IMR-90 (cell line): Measurements from ENCODE around the gene CNDP2. TPM values are rescaled to one million over a fixed set of nuclear protein-coding genes. Genes with fewer than 3 reads are reported as not detected.

Source experiments
- ATAC-seq: fragments of 200-7000 bp; cut with Tn5 transposase; 2 replicates; pipeline ENCODE4 v1.9.1; 2020; ENCODE audit warnings: low read depth, mild to moderate bottlenecking, moderate library complexity
- BruUV-seq: library from RNA; stranded (reverse); fragments of 400-500 nt; replicated peaks from 2 replicates; lab custom pipeline; 2021; lab: Mats Ljungman, UMichigan
- CTCF ChIA-PET: fragments of 300-600 bp; formaldehyde crosslinking; extraction: SDS; loops from one replicate; lab custom pipeline; 2021; ENCODE audit warnings: antibody characterized with exemption; lab: Yijun Ruan, JAX
- POLR2A ChIA-PET: fragments of 300-600 bp; sonication (Branson Sonifier 250); formaldehyde crosslinking; loops from one replicate; lab custom pipeline; 2022; ENCODE audit warnings: antibody characterized with exemption; ENCODE audit not compliant: unreplicated experiment; lab: Charles Lee
- DNase-seq: peaks from one replicate; pipeline ENCODE4 v3.0.0; 2013
- H2AFZ ChIP-seq: replicated peaks from 2 replicates; pipeline ENCODE3; 2013; ENCODE audit warnings: low read length, mild to moderate bottlenecking; ENCODE audit not compliant: poor library complexity
- H2AK5ac ChIP-seq: 2 replicates; pipeline ENCODE4 v1.6.1; 2013; ENCODE audit warnings: low read depth, low read length, inconsistent platforms
- H2AK9ac ChIP-seq: replicated peaks from 2 replicates; pipeline ENCODE3; 2013; ENCODE audit warnings: mild to moderate bottlenecking, low read depth, low read length, moderate library complexity; ENCODE audit not compliant: poor library complexity
- H2BK120ac ChIP-seq: 2 replicates; pipeline ENCODE4 v1.6.1; 2013; ENCODE audit warnings: low read depth, low read length, inconsistent platforms
- H2BK15ac ChIP-seq: 3 replicates; pipeline ENCODE4 v1.6.1; 2013; ENCODE audit warnings: low read depth, low read length, inconsistent platforms
- H2BK20ac ChIP-seq: 2 replicates; pipeline ENCODE4 v1.6.1; 2013; ENCODE audit warnings: low read depth, mild to moderate bottlenecking, inconsistent platforms, low read length, moderate library complexity
- H2BK5ac ChIP-seq: 2 replicates; pipeline ENCODE4 v1.6.1; 2013; ENCODE audit warnings: mild to moderate bottlenecking, low read depth, low read length, inconsistent platforms; ENCODE audit not compliant: poor library complexity, severe bottlenecking
- H3K14ac ChIP-seq: replicated peaks from 2 replicates; pipeline ENCODE4 v1.6.1; 2013; ENCODE audit warnings: low read depth, low read length, inconsistent platforms
- H3K18ac ChIP-seq: 2 replicates; pipeline ENCODE4 v1.6.1; 2013; ENCODE audit warnings: low read depth, low read length, control low read depth
- H3K23ac ChIP-seq: 2 replicates; pipeline ENCODE4 v1.6.1; 2013; ENCODE audit warnings: low read depth, low read length, inconsistent platforms
- H3K27ac ChIP-seq: 2 replicates; pipeline ENCODE4 v1.5.1; 2013; ENCODE audit warnings: mild to moderate bottlenecking, control low read depth, low read length; ENCODE audit not compliant: insufficient read depth
- H3K27me3 ChIP-seq: 2 replicates; pipeline ENCODE4 v1.6.1; 2013; ENCODE audit warnings: low read length; ENCODE audit not compliant: control insufficient read depth, insufficient read depth
- H3K36me3 ChIP-seq: 2 replicates; pipeline ENCODE4 v1.6.1; 2013; ENCODE audit warnings: low read length, mixed read lengths; ENCODE audit not compliant: control insufficient read depth, insufficient read depth
- H3K4ac ChIP-seq: 2 replicates; pipeline ENCODE4 v1.6.1; 2013; ENCODE audit warnings: low read depth, low read length, inconsistent platforms
- H3K4me1 ChIP-seq: 2 replicates; pipeline ENCODE4 v1.6.1; 2013; ENCODE audit warnings: low read length, mixed read lengths; ENCODE audit not compliant: control insufficient read depth, insufficient read depth
- H3K4me2 ChIP-seq: 2 replicates; pipeline ENCODE4 v1.6.1; 2013; ENCODE audit warnings: low read depth, mild to moderate bottlenecking, control low read depth, low read length, moderate library complexity
- H3K4me3 ChIP-seq: 2 replicates; pipeline ENCODE4 v1.5.1; 2013; ENCODE audit warnings: low read depth, mild to moderate bottlenecking, control low read depth, low read length, moderate library complexity; ENCODE audit not compliant: insufficient read depth
- H3K56ac ChIP-seq: 2 replicates; pipeline ENCODE4 v1.6.1; 2013; ENCODE audit warnings: low read length, inconsistent platforms; ENCODE audit not compliant: insufficient read depth; ENCODE audit errors: extremely low read depth
- H3K79me1 ChIP-seq, 2 experiments: 2 replicates each; pipeline ENCODE4 v1.6.1; 2013; ENCODE audit warnings: low read length in 2 of 2, inconsistent platforms in 1 of 2, low read depth in 1 of 2
- H3K9ac ChIP-seq: 2 replicates; pipeline ENCODE4 v1.6.1; 2013; ENCODE audit warnings: low read depth, low read length, control low read depth
- H3K9me1 ChIP-seq: 2 replicates; pipeline ENCODE4 v1.6.1; 2013; ENCODE audit warnings: low read length, inconsistent platforms; ENCODE audit not compliant: insufficient read depth
- H3K9me3 ChIP-seq: 2 replicates; pipeline ENCODE4 v1.6.1; 2013; ENCODE audit warnings: low read length; ENCODE audit not compliant: control insufficient read depth, insufficient read depth
- H4K20me1 ChIP-seq: 2 replicates; pipeline ENCODE4 v1.6.1; 2013; ENCODE audit warnings: low read length, inconsistent platforms; ENCODE audit not compliant: insufficient read depth
- H4K5ac ChIP-seq: 2 replicates; pipeline ENCODE4 v1.6.1; 2013; ENCODE audit warnings: mild to moderate bottlenecking, low read depth, low read length, control low read depth
- H4K8ac ChIP-seq, 2 experiments: 2 replicates each; pipeline ENCODE4 v1.6.1; 2013; ENCODE audit warnings: low read depth in 2 of 2, low read length in 2 of 2, control low read depth in 1 of 2, inconsistent platforms in 1 of 2
- H4K91ac ChIP-seq: 2 replicates; pipeline ENCODE4 v1.6.1; 2013; ENCODE audit warnings: low read depth, low read length, inconsistent platforms; ENCODE audit not compliant: insufficient read depth
- BHLHE40 ChIP-seq: fragments of 150-350 bp; IDR thresholded peaks from 2 replicates; pipeline ENCODE4 v1.6.1; 2016; ENCODE audit warnings: mild to moderate bottlenecking, low read depth, low read length
- CEBPB ChIP-seq: IDR thresholded peaks from 2 replicates; pipeline ENCODE4 v1.6.1; 2012; ENCODE audit warnings: low read depth, low read length, improper control_type of control experiment
- CHD1 ChIP-seq: IDR thresholded peaks from 2 replicates; pipeline ENCODE4 v1.6.1; 2012; ENCODE audit warnings: low read depth, low read length, improper control_type of control experiment
- FOS ChIP-seq: fragments of 150-350 bp; IDR thresholded peaks from 2 replicates; pipeline ENCODE4 v1.6.1; 2016; ENCODE audit warnings: low read depth, low read length
- MAFK ChIP-seq: IDR thresholded peaks from 2 replicates; pipeline ENCODE4 v1.6.1; 2012; ENCODE audit warnings: low read depth, low read length, improper control_type of control experiment
- MAZ ChIP-seq: IDR thresholded peaks from 2 replicates; pipeline ENCODE4 v1.6.1; 2012; ENCODE audit warnings: low read depth, mild to moderate bottlenecking, low read length, improper control_type of control experiment, moderate library complexity, borderline replicate concordance
- MXI1 ChIP-seq: IDR thresholded peaks from 2 replicates; pipeline ENCODE4 v1.6.1; 2012; ENCODE audit warnings: low read depth, mild to moderate bottlenecking, low read length, moderate library complexity, borderline replicate concordance
- NFE2L2 ChIP-seq: fragments of 150-350 bp; IDR thresholded peaks from 2 replicates; pipeline ENCODE4 v1.6.1; 2016; ENCODE audit warnings: low read depth, mild to moderate bottlenecking, low read length
- POLR2A ChIP-seq: IDR thresholded peaks from 2 replicates; pipeline ENCODE4 v1.6.1; 2012; ENCODE audit warnings: mild to moderate bottlenecking, low read depth, low read length
- RAD21 ChIP-seq: IDR thresholded peaks from 2 replicates; pipeline ENCODE4 v1.6.1; 2012; ENCODE audit warnings: low read length, improper control_type of control experiment
- RCOR1 ChIP-seq: IDR thresholded peaks from 2 replicates; pipeline ENCODE4 v1.6.1; 2012; ENCODE audit warnings: mild to moderate bottlenecking, low read length, improper control_type of control experiment; ENCODE audit not compliant: insufficient replicate concordance
- SMC3 ChIP-seq: fragments of 150-350 bp; IDR thresholded peaks from 2 replicates; pipeline ENCODE4 v1.6.1; 2016; ENCODE audit warnings: low read depth, mild to moderate bottlenecking, antibody characterized with exemption, low read length, moderate library complexity
- WGBS, 2 experiments: methylation state at CpG; one replicate each; pipeline versions ENCODE4 v1.1.5 to v1.1.7; 2013; ENCODE audit warnings: missing lambda C conversion rate in 2 of 2; ENCODE audit not compliant: insufficient read length in 1 of 2; ENCODE audit errors: extremely low coverage in 2 of 2; 5-methylcytosine and 5-hydroxymethylcytosine counted together
- dilution Hi-C: fragments of 300-500 bp; cut with HindIII; formaldehyde crosslinking; loops from one replicate; pipeline ENCODE4 v1.14.3; 2018; ENCODE audit warnings: low sequenced_read_pairs; ENCODE audit not compliant: unreplicated experiment
- in situ Hi-C: fragments of 300-500 bp; cut with MboI; formaldehyde crosslinking; loops from 3 replicates; pipeline ENCODE4 v1.14.3; 2019; ENCODE audit warnings: low sequenced_read_pairs, inconsistent platforms, mixed read lengths
- intact Hi-C: fragments of 100-400 bp; cut with micrococcal nuclease; formaldehyde crosslinking; loops from 2 replicates; pipeline ENCODE4 v1.10.0; 2022
- polyA plus RNA-seq, 3 experiments: library from polyadenylated mRNA; depleted of rRNA; stranded (reverse); fragments of >200 nt; gene quantifications; 2 replicates each; pipeline ENCODE4 v1.2.3, GENCODE V29; 2012; ENCODE audit warnings: low replicate concordance in 1 of 3
- total RNA-seq: library from RNA; depleted of rRNA; stranded (reverse); fragments of >200 nt; gene quantifications from 2 replicates; pipeline ENCODE4 v1.2.3, GENCODE V29; 2012
- TF ChIP-seq, protein P1 (sequence below): fragments of 150-350 bp; IDR thresholded peaks from 2 replicates; pipeline ENCODE4 v1.6.1; 2016; ENCODE audit warnings: low read depth, mild to moderate bottlenecking, low read length, moderate library complexity, borderline replicate concordance
- TF ChIP-seq, protein P2 (sequence below): fragments of 150-350 bp; IDR thresholded peaks from 2 replicates; pipeline ENCODE4 v1.6.1; 2017; ENCODE audit warnings: mild to moderate bottlenecking, antibody characterized with exemption, low read length, low read depth
- TF ChIP-seq, protein P3 (sequence below): conservative IDR thresholded peaks from 2 replicates; pipeline ENCODE4 v1.5.1; 2012; ENCODE audit warnings: mild to moderate bottlenecking, low read depth, low read length, improper control_type of control experiment

The CNDP2 gene
- total and polyA plus RNA-seq, 2 of the 4 experiments (the other 2 are of a cell fraction) = 52.0 to 67.9 TPM

DNA sequence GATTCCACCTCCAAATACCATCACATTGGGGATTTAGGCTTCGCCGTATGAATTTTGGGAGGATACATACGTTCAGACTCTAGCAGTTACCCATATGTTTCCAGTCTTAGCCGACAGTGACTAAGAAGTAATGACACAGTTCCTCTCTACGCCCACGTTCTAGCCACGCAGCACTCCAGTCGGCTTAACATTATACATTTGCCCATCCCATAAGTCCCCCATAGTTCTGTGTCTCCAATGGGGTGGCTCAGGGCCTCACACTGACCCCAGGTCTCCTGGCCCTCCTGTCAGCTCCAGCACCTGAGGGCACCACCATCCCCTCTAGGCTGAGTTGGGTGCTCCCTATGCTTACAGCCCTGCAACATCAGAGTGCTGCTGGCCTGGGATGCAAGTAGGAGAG lies 18.4 kb upstream of the CNDP2 start:
- DNase-seq = no peak
- ChIA-PET POLR2A (no interaction called here), CTCF (no interaction called here)
- Histone ChIP-seq H3K79me1 (no peaks in the 10 kb centered on the region), H3K27me3 (peaks cover 18% of the 10 kb centered on the region), H4K91ac (no peak overlapping the region), H4K8ac (no peak overlapping the region), H3K4ac (no peak overlapping the region), H3K9ac (no peak overlapping the region), H3K56ac (no peak overlapping the region), H3K4me2 (no peak overlapping the region), H3K14ac (no peak overlapping the region), H2AK5ac (no peak overlapping the region), H2BK5ac (no peak overlapping the region), H2AFZ (no peak overlapping the region), H3K4me3 (no peak overlapping the region), H2BK15ac (no peak overlapping the region), H2AK9ac (no peak overlapping the region), H4K5ac (no peak overlapping the region), H2BK120ac (no peak overlapping the region), H3K36me3 (no peaks in the 10 kb centered on the region), H3K18ac (no peak overlapping the region), H3K23ac (no peak overlapping the region), H4K20me1 (no peaks in the 10 kb centered on the region), H3K4me1 (no peaks in the 10 kb centered on the region), H3K9me1 (no peaks in the 10 kb centered on the region), H3K27ac (no peak overlapping the region), H2BK20ac (no peak overlapping the region), H3K9me3 (no peaks in the 10 kb centered on the region)
- ATAC-seq = no peak
- WGBS, 2 experiments = 77% methylated on average over 3 of the region's 8 CpGs; no CpG with 5 or more reads in 1 of the 2 experiments
- intact Hi-C loops (loop anchor here (5.0 kb wide), 1 partner anchor 125 kb away; no protein-coding TSS in a partner anchor), dilution Hi-C loops (no loop called here), in situ Hi-C loops (loop anchor here (10.0 kb wide), 1 partner anchor 123 kb away; no protein-coding TSS in a partner anchor)
- TF ChIP-seq, protein P1, sequence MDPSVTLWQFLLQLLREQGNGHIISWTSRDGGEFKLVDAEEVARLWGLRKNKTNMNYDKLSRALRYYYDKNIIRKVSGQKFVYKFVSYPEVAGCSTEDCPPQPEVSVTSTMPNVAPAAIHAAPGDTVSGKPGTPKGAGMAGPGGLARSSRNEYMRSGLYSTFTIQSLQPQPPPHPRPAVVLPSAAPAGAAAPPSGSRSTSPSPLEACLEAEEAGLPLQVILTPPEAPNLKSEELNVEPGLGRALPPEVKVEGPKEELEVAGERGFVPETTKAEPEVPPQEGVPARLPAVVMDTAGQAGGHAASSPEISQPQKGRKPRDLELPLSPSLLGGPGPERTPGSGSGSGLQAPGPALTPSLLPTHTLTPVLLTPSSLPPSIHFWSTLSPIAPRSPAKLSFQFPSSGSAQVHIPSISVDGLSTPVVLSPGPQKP = no peak
- TF ChIP-seq RCOR1 (no peak), FOS (no peak), MXI1 (no peak), MAFK (no peak), SMC3 (no peak), CHD1 (no peak), CEBPB (no peak), RAD21 (no peak), BHLHE40 (no peak), MAZ (no peak), NFE2L2 (no peak), POLR2A (no peak)
- TF ChIP-seq, protein P2, sequence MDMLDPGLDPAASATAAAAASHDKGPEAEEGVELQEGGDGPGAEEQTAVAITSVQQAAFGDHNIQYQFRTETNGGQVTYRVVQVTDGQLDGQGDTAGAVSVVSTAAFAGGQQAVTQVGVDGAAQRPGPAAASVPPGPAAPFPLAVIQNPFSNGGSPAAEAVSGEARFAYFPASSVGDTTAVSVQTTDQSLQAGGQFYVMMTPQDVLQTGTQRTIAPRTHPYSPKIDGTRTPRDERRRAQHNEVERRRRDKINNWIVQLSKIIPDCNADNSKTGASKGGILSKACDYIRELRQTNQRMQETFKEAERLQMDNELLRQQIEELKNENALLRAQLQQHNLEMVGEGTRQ = no peak
- TF ChIP-seq, protein P3, sequence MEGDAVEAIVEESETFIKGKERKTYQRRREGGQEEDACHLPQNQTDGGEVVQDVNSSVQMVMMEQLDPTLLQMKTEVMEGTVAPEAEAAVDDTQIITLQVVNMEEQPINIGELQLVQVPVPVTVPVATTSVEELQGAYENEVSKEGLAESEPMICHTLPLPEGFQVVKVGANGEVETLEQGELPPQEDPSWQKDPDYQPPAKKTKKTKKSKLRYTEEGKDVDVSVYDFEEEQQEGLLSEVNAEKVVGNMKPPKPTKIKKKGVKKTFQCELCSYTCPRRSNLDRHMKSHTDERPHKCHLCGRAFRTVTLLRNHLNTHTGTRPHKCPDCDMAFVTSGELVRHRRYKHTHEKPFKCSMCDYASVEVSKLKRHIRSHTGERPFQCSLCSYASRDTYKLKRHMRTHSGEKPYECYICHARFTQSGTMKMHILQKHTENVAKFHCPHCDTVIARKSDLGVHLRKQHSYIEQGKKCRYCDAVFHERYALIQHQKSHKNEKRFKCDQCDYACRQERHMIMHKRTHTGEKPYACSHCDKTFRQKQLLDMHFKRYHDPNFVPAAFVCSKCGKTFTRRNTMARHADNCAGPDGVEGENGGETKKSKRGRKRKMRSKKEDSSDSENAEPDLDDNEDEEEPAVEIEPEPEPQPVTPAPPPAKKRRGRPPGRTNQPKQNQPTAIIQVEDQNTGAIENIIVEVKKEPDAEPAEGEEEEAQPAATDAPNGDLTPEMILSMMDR = no peak
- no TSS peak for BruUV-seq
